Right lobe of liver (tissue), 6 donors: ENCODE measurements around the gene ITGA11. TPM values are rescaled to one million over a fixed set of nuclear protein-coding genes. Genes with fewer than 3 reads are reported as not detected.

Source experiments
- ATAC-seq, 4 donors: fragments of 200-7000 bp; cut with Tn5 transposase; one replicate each; pipeline ENCODE4 v1.9.1; 2020; ENCODE audit warnings: mild to moderate bottlenecking in 4 of 4, moderate library complexity in 4 of 4
- DNase-seq, 3 donors: peaks; one replicate each; pipeline ENCODE4 v3.0.0-alpha.2; 2020
- H3K27ac ChIP-seq, 3 donors: fragments of 200-600 bp; one replicate each; pipeline ENCODE4 v1.8.0; 2022
- H3K27me3 ChIP-seq, 2 donors: fragments of 200-600 bp; one replicate each; pipeline ENCODE4 v1.8.0; 2022
- H3K36me3 ChIP-seq, 4 donors: fragments of 200-600 bp; sonication (generic) in 1 of 4; one replicate each; pipeline versions ENCODE4 v1.5.1 to v1.8.0; 2017 to 2022; ENCODE audit warnings: control low read depth in 1 of 4
- H3K4me1 ChIP-seq, 4 donors: fragments of 200-600 bp; sonication (generic) in 1 of 4; one replicate each; pipeline versions ENCODE4 v1.5.1 to v1.8.0; 2017 to 2022; ENCODE audit warnings: control low read depth in 1 of 4
- H3K4me3 ChIP-seq, 3 donors: fragments of 200-600 bp; one replicate each; pipeline ENCODE4 v1.8.0; 2022
- H3K9me3 ChIP-seq, 4 donors: fragments of 200-600 bp; sonication (generic) in 1 of 4; one replicate each; pipeline versions ENCODE4 v1.5.1 to v1.8.0; 2017 to 2022; ENCODE audit warnings: control low read depth in 1 of 4
- CTCF ChIP-seq, 4 donors: fragments of 200-600 bp in 3 of 4; fragments of 450-650 bp in 1 of 4; IDR thresholded peaks; one replicate each; pipeline versions ENCODE4 v1.5.1 to v1.8.0; 2016 to 2022; ENCODE audit warnings: antibody characterized with exemption in 4 of 4, mild to moderate bottlenecking in 2 of 4
- POLR2A ChIP-seq: fragments of 450-650 bp; IDR thresholded peaks from one replicate; pipeline ENCODE4 v1.6.1; 2017; ENCODE audit warnings: antibody characterized with exemption, mild to moderate bottlenecking
- WGBS: methylation state at CpG from one replicate; pipeline ENCODE4 v1.1.6; 2018; ENCODE audit warnings: low coverage, low lambda C conversion rate; ENCODE audit not compliant: insufficient coverage; ENCODE audit errors: missing lambda C conversion rate; 5-methylcytosine and 5-hydroxymethylcytosine counted together
- intact Hi-C, 2 donors: fragments of 100-400 bp; cut with DNase I; formaldehyde crosslinking; loops; one replicate each; pipeline versions ENCODE4 v1.11.2 to v1.14.1; 2022
- total RNA-seq, 6 experiments: library from RNA; depleted of rRNA in 2 of 6; stranded (reverse); fragments of >200 nt in 2 of 6; fragmentation: NEBNext Ultra II Directional in 3 of 6; extraction: Animal tissue kit (Norgen Biotek cat#: 25700) in 3 of 6; gene quantifications; one replicate each; pipeline versions ENCODE4 v1.1.0 to v1.2.4, GENCODE V29; 2016 to 2023
- donor health status: DM: no; HTN: yes; CAD: no.
- donor health status: DM: no; HTN: no; CAD: no.
- donor health status: DM: no; HTN: no; CAD: no.
- donor health status: DM: no; HTN: yes; CAD: no.
- donor health status: DM: no; HTN: yes; CAD: no.

ITGA11 gene
- total RNA-seq, 6 experiments from 2014 or later = 0.51 to 1.4 (median 0.73) TPM

GRCh38 chr15:68363353-68363752 is 68.6 kb downstream of the ITGA11 start:
- Histone ChIP-seq H3K27me3 (no peaks in the 10 kb centered on the region), H3K27ac (no peak overlapping the region), H3K36me3 (no peaks in the 10 kb centered on the region), H3K4me1 (no peaks in the 10 kb centered on the region), H3K9me3 (no peaks in the 10 kb centered on the region), H3K4me3 (no peak overlapping the region)
- intact Hi-C loops = loop anchor here in 1 of 2 donors (10.0 kb wide), 1 partner anchor 61 kb away; no protein-coding TSS in a partner anchor
- no peak for ATAC-seq
- DNase-seq = no peak
- no peak for TF ChIP-seq POLR2A
- no peak for TF ChIP-seq CTCF (IDR thresholded peaks at IDR 0.05)
- 60% methylated on average over 1 of the region's 2 CpGs for WGBS

GRCh38 chr15:68362537-68363126 is 69.3 kb downstream of the ITGA11 start:
- DNase-seq = no peak
- Histone ChIP-seq H3K9me3 (no peaks in the 10 kb centered on the region), H3K4me1 (no peaks in the 10 kb centered on the region), H3K36me3 (no peaks in the 10 kb centered on the region), H3K27me3 (no peaks in the 10 kb centered on the region), H3K4me3 (no peak overlapping the region), H3K27ac (no peak overlapping the region)
- no peak for ATAC-seq
- 92% methylated on average over 1 of the region's 1 CpG for WGBS
- no peak for TF ChIP-seq POLR2A
- no peak for TF ChIP-seq CTCF (IDR thresholded peaks at IDR 0.05)
- intact Hi-C loops = loop anchor here in 1 of 2 donors (10.0 kb wide), 1 partner anchor 62 kb away; no protein-coding TSS in a partner anchor

GRCh38 chr15:68360721-68361120 is 71.2 kb downstream of the ITGA11 start:
- intact Hi-C loops = loop anchor here in 1 of 2 donors (10.0 kb wide), 1 partner anchor 64 kb away; no protein-coding TSS in a partner anchor

GRCh38 chr15:68356778-68357177 is 75.2 kb downstream of the ITGA11 start:
- Histone ChIP-seq H3K27me3 (no peaks in the 10 kb centered on the region), H3K36me3 (no peaks in the 10 kb centered on the region), H3K27ac (no peak overlapping the region), H3K4me3 (no peak overlapping the region), H3K4me1 (no peaks in the 10 kb centered on the region), H3K9me3 (no peaks in the 10 kb centered on the region)
- no peak for ATAC-seq
- WGBS = 63% methylated on average over 4 of the region's 6 CpGs
- DNase-seq = no peak
- intact Hi-C loops = no loop called here
- TF ChIP-seq POLR2A (no peak), CTCF (IDR thresholded peaks at IDR 0.05) (no peak)

More at GRCh38 chr15:68360721-68361120, 71.2 kb downstream of the ITGA11 start:
- ATAC-seq (no peak), DNase-seq (no peak)
- no peaks in the 10 kb centered on the region for H3K9me3 ChIP-seq
- no peak overlapping the region for H3K4me3 ChIP-seq
- H3K4me1 ChIP-seq = no peaks in the 10 kb centered on the region
- TF ChIP-seq CTCF (IDR thresholded peaks at IDR 0.05) (no peak), POLR2A (no peak)
- WGBS = 44% methylated on average over 4 of the region's 8 CpGs
- no peak overlapping the region for H3K27ac ChIP-seq
- no peaks in the 10 kb centered on the region for H3K27me3 ChIP-seq
- H3K36me3 ChIP-seq = no peaks in the 10 kb centered on the region
